Right lobe of liver (tissue), 4 donors: ENCODE results near the gene PPME1.

Experiments
- POLR2A ChIP-seq: fragments of 450-650 bp; IDR thresholded peaks from one replicate; pipeline ENCODE4 v1.6.1; 2017; ENCODE audit warnings: antibody characterized with exemption, mild to moderate bottlenecking
- TF ChIP-seq, protein P1 (sequence below), 4 donors: fragments of 200-600 bp in 3 of 4; fragments of 450-650 bp in 1 of 4; IDR thresholded peaks; one replicate each; pipeline versions ENCODE4 v1.5.1 to v1.8.0; 2016 to 2022; ENCODE audit warnings: antibody characterized with exemption in 4 of 4, mild to moderate bottlenecking in 2 of 4
- donor health status: DM: no; HTN: no; CAD: no.
- donor health status: DM: no; HTN: no; CAD: no.
- donor health status: DM: no; HTN: yes; CAD: no.

- TF ChIP-seq, protein P1, sequence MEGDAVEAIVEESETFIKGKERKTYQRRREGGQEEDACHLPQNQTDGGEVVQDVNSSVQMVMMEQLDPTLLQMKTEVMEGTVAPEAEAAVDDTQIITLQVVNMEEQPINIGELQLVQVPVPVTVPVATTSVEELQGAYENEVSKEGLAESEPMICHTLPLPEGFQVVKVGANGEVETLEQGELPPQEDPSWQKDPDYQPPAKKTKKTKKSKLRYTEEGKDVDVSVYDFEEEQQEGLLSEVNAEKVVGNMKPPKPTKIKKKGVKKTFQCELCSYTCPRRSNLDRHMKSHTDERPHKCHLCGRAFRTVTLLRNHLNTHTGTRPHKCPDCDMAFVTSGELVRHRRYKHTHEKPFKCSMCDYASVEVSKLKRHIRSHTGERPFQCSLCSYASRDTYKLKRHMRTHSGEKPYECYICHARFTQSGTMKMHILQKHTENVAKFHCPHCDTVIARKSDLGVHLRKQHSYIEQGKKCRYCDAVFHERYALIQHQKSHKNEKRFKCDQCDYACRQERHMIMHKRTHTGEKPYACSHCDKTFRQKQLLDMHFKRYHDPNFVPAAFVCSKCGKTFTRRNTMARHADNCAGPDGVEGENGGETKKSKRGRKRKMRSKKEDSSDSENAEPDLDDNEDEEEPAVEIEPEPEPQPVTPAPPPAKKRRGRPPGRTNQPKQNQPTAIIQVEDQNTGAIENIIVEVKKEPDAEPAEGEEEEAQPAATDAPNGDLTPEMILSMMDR (IDR thresholded peaks at IDR 0.05), result no peak
- no peak for TF ChIP-seq POLR2A
Observed at GRCh38 chr11:74280494-74280893, 109.4 kb downstream of the PPME1 start.
